GM12878 (cell line): ENCODE data around the gene TCF23. TPM values are rescaled to one million over a fixed set of nuclear protein-coding genes. Genes with fewer than 3 reads are reported as not detected.

Experiments
- ATAC-seq: fragments of 200-7000 bp; cut with Tn5 transposase; 3 replicates; pipeline ENCODE4 v1.9.1; 2020; ENCODE audit warnings: mild to moderate bottlenecking, moderate library complexity
- BruUV-seq: library from RNA; stranded (reverse); fragments of 400-500 nt; replicated peaks from 2 replicates; lab custom pipeline; 2021; lab: Mats Ljungman, UMichigan
- CTCF ChIA-PET: fragments of 300-600 bp; sonication (Branson Sonifier 250); formaldehyde crosslinking; extraction: SDS; loops from one replicate; lab custom pipeline; 2021; ENCODE audit warnings: inconsistent platforms; lab: Yijun Ruan, JAX
- POLR2A ChIA-PET: fragments of 350-600 bp; formaldehyde crosslinking; extraction: SDS; loops from one replicate; lab custom pipeline; 2021; ENCODE audit warnings: inconsistent platforms; lab: Charles Lee
- RAD21 ChIA-PET: fragments of 300-600 bp; sonication (Branson Sonifier 250); formaldehyde crosslinking; loops from one replicate; lab custom pipeline; 2023; ENCODE audit warnings: antibody characterized with exemption; ENCODE audit not compliant: unreplicated experiment; lab: Charles Lee
- SMC1A ChIA-PET: fragments of 300-600 bp; sonication (Branson Sonifier 250); formaldehyde crosslinking; loops from one replicate; lab custom pipeline; 2023; ENCODE audit not compliant: unreplicated experiment, uncharacterized antibody; lab: Charles Lee
- DNase-seq: peaks from one replicate; pipeline ENCODE4 v3.0.0-alpha.2; 2011; ENCODE audit warnings: low read depth, low spot score
- FAIRE-seq: peaks from 3 replicates; lab custom pipeline; 2011; peaks lifted over from hg19 to GRCh38; lab: Jason Lieb, UNC
- H2AFZ ChIP-seq: 2 replicates; pipeline ENCODE4 v1.6.0; 2011; ENCODE audit warnings: low read depth, low read length, control low read depth; ENCODE audit not compliant: control insufficient read depth
- H3K27ac ChIP-seq: 2 replicates; pipeline ENCODE4 v1.5.1; 2011; ENCODE audit warnings: control low read depth; ENCODE audit not compliant: control insufficient read depth, insufficient read depth
- H3K27me3 ChIP-seq, 2 experiments: replicated peaks in 1 of 2; 2 replicates each; pipeline versions ENCODE4 v1.6.0 to v1.6.1; 2011; ENCODE audit warnings: low read length in 1 of 2; ENCODE audit not compliant: control insufficient read depth in 2 of 2, insufficient read depth in 2 of 2
- H3K36me3 ChIP-seq, 2 experiments: 2 replicates each; pipeline ENCODE4 v1.5.1; 2011; ENCODE audit warnings: low read length in 1 of 2; ENCODE audit not compliant: control insufficient read depth in 2 of 2, insufficient read depth in 2 of 2
- H3K4me1 ChIP-seq: 2 replicates; pipeline ENCODE4 v1.6.1; 2011; ENCODE audit warnings: mild to moderate bottlenecking, low read length, moderate library complexity, mixed read lengths; ENCODE audit not compliant: control insufficient read depth, insufficient read depth
- H3K4me2 ChIP-seq: 2 replicates; pipeline ENCODE4 v1.6.0; 2011; ENCODE audit warnings: control low read depth; ENCODE audit not compliant: control insufficient read depth, insufficient read depth
- H3K4me3 ChIP-seq: fragments of 200-600 bp; sonication (generic); 2 replicates; pipeline ENCODE4 v1.5.1; 2016
- H3K79me2 ChIP-seq: 2 replicates; pipeline ENCODE4 v1.6.0; 2011; ENCODE audit warnings: low read length; ENCODE audit not compliant: control insufficient read depth, insufficient read depth
- H3K9ac ChIP-seq: 2 replicates; pipeline ENCODE4 v1.8.0; 2011; ENCODE audit warnings: low read length, control low read depth, mixed read lengths; ENCODE audit not compliant: control insufficient read depth, insufficient read depth
- H3K9me3 ChIP-seq: replicated peaks from 3 replicates; pipeline ENCODE4 v1.5.1; 2011; ENCODE audit warnings: mild to moderate bottlenecking, low read length; ENCODE audit not compliant: control insufficient read depth, insufficient read depth
- H4K20me1 ChIP-seq: 2 replicates; pipeline ENCODE4 v1.6.0; 2011; ENCODE audit not compliant: control insufficient read depth, insufficient read depth
- LARP7 ChIP-seq: fragments of 450-650 bp; IDR thresholded peaks from 2 replicates; pipeline ENCODE4 v1.6.1; 2017; ENCODE audit warnings: mild to moderate bottlenecking
- MYB ChIP-seq: fragments of 150-350 bp; IDR thresholded peaks from 2 replicates; pipeline ENCODE4 v1.6.1; 2014; ENCODE audit warnings: mild to moderate bottlenecking, low read depth, low read length, borderline replicate concordance
- NFYA ChIP-seq: IDR thresholded peaks from 2 replicates; pipeline ENCODE4 v1.6.1; 2011; ENCODE audit warnings: low read depth, mild to moderate bottlenecking, low read length, improper control_type of control experiment, borderline replicate concordance
- POU2F2 ChIP-seq: IDR thresholded peaks from 3 replicates; pipeline ENCODE4 v1.6.1; 2011; ENCODE audit warnings: low read depth, mild to moderate bottlenecking, low read length, borderline replicate concordance
- RAD51 ChIP-seq: fragments of 450-650 bp; IDR thresholded peaks from 2 replicates; pipeline ENCODE4 v1.6.1; 2016; ENCODE audit warnings: moderate library complexity, mild to moderate bottlenecking, inconsistent platforms
- SIN3A ChIP-seq: IDR thresholded peaks from 2 replicates; pipeline ENCODE4 v1.6.1; 2012; ENCODE audit warnings: low read depth, low read length, improper control_type of control experiment
- SPI1 ChIP-seq: IDR thresholded peaks from 2 replicates; pipeline ENCODE4 v1.6.1; 2011; ENCODE audit warnings: low read depth, mild to moderate bottlenecking, low read length, moderate library complexity, borderline replicate concordance; ENCODE audit not compliant: insufficient read depth
- WGBS: methylation state at CpG from one replicate; pipeline ENCODE4 v1.1.6; 2016; ENCODE audit warnings: low lambda C conversion rate; ENCODE audit not compliant: insufficient replicate concordance, insufficient coverage; ENCODE audit errors: missing lambda C conversion rate; 5-methylcytosine and 5-hydroxymethylcytosine counted together
- in situ Hi-C: fragments of 300-500 bp; cut with MboI; formaldehyde crosslinking; loops from 9 replicates; pipeline ENCODE4 v1.14.3; 2018; ENCODE audit warnings: mixed read lengths
- intact Hi-C: fragments of 100-400 bp; cut with micrococcal nuclease; formaldehyde crosslinking; loops from one replicate; pipeline ENCODE4 v1.14.2; 2022; ENCODE audit not compliant: unreplicated experiment
- polyA plus RNA-seq, 11 experiments: library from polyadenylated mRNA; depleted of rRNA in 4 of 11; unstranded in 6 of 11; stranded (reverse) in 5 of 11; fragments of >200 nt; fragmentation: Nextera tagmentation in 4 of 11; fragmentation: Illumina TruSeq in 1 of 11; extraction: Ambion mirVana in 4 of 11; extraction: Trizol in 1 of 11; gene quantifications; 1 replicate in 1 of 11; 2 replicates in 10 of 11; pipeline versions ENCODE4 v1.2.1 to v1.2.3, GENCODE V29; 2011 to 2016; ENCODE audit warnings: inconsistent platforms in 2 of 11, missing spikeins in 2 of 11, low read depth in 1 of 11
- total RNA-seq, 4 experiments: library from RNA; depleted of rRNA in 3 of 4; stranded (reverse); fragments of >200 nt in 3 of 4; fragmentation: Illumina TruSeq in 1 of 4; extraction: Trizol in 1 of 4; gene quantifications; 2 replicates each; pipeline versions ENCODE4 v1.2.1 to v1.2.3, GENCODE V29; 2013 to 2021

The TCF23 gene
- total and polyA plus RNA-seq, 10 of the 15 experiments (the other 5 are each of a cell fraction or from before 2014, with no cell fraction given): not detected

GRCh38 chr2:27178469-27178868, 29.7 kb downstream of the TCF23 start:
- H3K36me3 ChIP-seq: no peaks in the 10 kb centered on the region
- ChIA-PET SMC1A (no interaction called here), CTCF (interaction anchor here (0.7 kb wide), 1 partner anchor 101 kb away, joined by 3 read pairs; no protein-coding TSS in a partner anchor), POLR2A (interaction anchor here (1.0 kb wide), 1 partner anchor 10 kb away, joined by 3 read pairs; no protein-coding TSS in a partner anchor), RAD21 (no interaction called here)
- H3K4me2 ChIP-seq: no peak overlapping the region
- H3K9ac ChIP-seq: no peak overlapping the region
- H3K27me3 ChIP-seq: no peaks in the 10 kb centered on the region; a peak in 1 of 4 replicates
- intact Hi-C loops (loop anchor here (10.0 kb wide), 1 partner anchor 106 kb away; the partner anchor contains the start of gene TRIM54), in situ Hi-C loops (no loop called here)
- H2AFZ ChIP-seq: no peak overlapping the region
- TF ChIP-seq POU2F2 (no peak), RAD51 (no peak), SIN3A (no peak), NFYA (no peak), MYB (no peak), LARP7 (no peak), SPI1 (no peak)
- H3K79me2 ChIP-seq: no peaks in the 10 kb centered on the region
- no peak overlapping the region for H3K4me3 ChIP-seq
- ATAC-seq: no peak
- BruUV-seq: no TSS peak
- H3K4me1 ChIP-seq: peaks cover 6% of the 10 kb centered on the region; the same call in 1 of the 2 replicates
- no peak for FAIRE-seq
- no peak for DNase-seq
- no peaks in the 10 kb centered on the region for H3K9me3 ChIP-seq
- 43% methylated on average over 3 of the region's 3 CpGs for WGBS
- no peaks in the 10 kb centered on the region for H4K20me1 ChIP-seq
- no peak overlapping the region for H3K27ac ChIP-seq
